Stimulated activated CD4-positive, alpha-beta T cell treated with anti-CD3 and anti-CD28 coated beads, Interleukin-15, amount 100 ng/mL, for 48 hours (primary cell): ENCODE data around the gene PLA2G4A.
"Not testable (repeated sequence)": the region's sequence is repeated elsewhere in the genome, so short reads cannot be mapped to it uniquely, and the experiment has no call there.

Source experiments
- DNase-seq, 2 donors: peaks; one replicate each; pipeline ENCODE4 v3.0.0-alpha.2; 2020; ENCODE audit warnings: low read depth in 2 of 2

PLA2G4A gene

GRCh38 chr1:186922814-186923213 lies 94.1 kb downstream of the PLA2G4A start:
- DNase-seq = not testable (repeated sequence)

- DNase-seq = no peak
Measured at GRCh38 chr1:186923486-186923885, 94.7 kb downstream of the PLA2G4A start.

DNA sequence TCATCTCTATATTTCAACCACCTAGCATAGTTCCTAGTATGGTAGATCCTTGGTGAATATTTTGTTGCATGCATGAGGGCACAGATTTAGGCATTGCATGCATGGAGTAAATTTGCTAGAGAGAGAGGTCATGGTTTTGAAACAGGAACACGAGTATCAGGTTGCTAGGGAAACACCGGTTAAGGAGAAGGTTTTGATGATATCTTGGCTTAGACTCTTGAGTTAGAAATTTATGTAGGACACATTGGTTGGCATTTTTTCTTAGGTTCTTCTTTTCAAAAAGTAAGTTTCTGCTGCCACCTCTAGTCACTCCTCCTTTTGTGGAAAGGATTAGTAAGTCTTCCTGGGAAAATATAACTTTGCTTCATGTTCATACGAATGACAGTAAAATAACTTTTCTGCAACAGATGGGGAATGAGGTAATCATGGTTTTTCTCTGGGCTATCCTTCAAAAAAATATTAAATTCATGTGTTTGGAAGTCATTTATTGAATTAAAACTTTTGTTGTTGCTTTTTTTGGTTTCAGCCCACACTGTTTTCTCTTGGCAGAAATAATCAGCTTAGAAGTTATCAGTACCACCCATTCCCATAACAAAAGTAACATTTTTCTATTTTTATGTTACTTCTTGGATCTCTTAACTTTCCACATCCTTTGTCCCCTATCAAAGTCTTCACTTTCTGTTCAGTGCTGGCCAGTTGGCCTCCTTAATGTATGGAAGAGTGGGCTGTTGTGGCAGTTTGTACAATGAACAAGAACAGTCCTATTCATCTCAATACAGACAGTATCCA lies 97.3 kb downstream of the PLA2G4A start:
- no peak for DNase-seq

GRCh38 chr1:186927884-186928283 lies 99.1 kb downstream of the PLA2G4A start:
- DNase-seq = no peak

DNA sequence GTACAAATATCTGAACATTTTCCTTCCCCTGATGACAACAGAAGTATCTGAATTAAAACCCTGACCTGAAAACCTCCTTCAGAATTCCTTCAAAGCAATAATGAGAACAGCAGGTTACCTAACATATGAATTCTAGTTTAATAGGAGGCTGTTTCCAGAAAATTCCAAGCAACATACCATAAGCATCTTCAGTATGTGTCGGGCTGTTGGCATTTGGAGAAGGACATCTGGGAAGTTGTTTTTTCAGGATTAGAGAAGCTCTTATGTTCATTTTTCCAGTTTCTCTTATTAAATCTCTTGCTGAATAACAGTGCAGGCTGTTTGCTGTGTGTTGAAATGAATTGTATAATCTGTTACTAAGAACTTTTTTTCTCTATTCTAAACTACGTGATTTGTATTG lies 101.5 kb downstream of the PLA2G4A start:
- DNase-seq = no peak

DNA sequence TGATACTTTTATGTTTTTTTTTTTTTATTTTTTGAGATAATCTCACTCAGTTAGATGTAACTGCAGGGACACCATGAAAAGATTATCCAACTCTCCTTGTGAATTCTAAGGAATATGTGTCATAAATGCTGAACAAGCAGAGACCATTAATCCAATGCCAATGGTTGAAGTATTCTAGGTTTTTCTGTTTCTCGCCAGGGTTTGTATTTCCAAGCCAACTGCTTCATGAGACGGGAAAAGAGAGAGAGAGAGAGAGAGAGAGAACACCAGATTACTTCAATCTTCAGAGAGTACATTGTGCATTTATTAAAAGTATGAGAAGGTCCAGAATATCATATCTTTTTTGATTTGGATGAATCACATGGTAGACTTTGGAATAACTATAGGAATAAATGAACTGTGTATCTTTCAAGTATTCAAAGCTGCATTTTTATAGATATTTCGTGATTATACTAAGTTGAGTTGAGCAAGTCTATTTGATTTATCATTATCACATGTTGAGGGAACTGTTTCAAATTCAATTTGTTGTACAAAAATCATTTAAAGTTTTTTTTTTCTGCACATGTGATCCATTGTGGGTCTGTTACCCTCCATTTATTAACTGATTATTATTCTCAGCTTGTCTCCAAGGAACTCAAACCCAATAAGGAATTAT lies 108.4 kb downstream of the PLA2G4A start:
- no peak for DNase-seq

GRCh38 chr1:186943891-186944686 lies 115.3 kb downstream of the PLA2G4A start:
- DNase-seq = no peak

GRCh38 chr1:186945146-186945545 lies 116.4 kb downstream of the PLA2G4A start:
- DNase-seq = no peak

DNA sequence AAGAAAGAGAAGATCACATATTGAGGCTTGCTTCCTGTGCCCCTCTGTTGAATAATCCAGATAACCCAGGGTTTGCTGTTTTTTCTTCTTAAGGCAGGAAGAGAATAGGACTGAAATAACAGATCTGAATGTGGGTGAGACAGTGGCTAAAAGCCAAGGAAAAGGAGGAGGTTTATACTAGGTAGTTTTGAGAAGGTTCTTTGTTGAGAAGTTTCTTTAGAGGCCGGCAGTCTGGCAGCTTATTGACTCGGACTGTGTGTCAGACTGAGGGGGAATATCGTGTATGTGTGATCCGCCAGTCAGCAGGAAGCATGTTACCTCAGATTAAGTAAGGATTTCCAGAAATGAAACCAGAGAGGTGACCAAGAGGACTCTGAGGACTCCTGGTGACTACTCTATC lies 119.8 kb downstream of the PLA2G4A start:
- no peak for DNase-seq

DNA sequence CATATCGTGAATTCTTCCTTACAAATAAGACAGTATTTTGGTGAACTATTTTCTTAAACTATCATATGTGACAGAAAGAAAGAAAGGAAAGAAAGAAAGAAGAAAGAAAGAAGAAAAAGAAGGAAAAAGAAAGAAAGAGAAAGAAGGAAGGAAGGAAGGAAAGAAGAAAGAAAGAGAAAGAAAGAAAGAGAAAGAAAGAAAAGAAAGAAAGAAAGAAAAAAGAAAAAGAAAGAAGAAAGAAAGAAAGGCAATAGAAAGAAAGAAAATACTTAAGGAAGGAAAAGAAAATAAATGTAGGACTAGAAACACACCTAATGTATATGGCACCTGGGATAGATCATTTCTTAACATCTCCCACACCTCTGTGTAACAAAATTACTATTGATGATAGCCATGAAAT lies 120.4 kb downstream of the PLA2G4A start:
- no peak for DNase-seq

GRCh38 chr1:186950547-186950946 lies 121.8 kb downstream of the PLA2G4A start:
- DNase-seq = no peak

DNA sequence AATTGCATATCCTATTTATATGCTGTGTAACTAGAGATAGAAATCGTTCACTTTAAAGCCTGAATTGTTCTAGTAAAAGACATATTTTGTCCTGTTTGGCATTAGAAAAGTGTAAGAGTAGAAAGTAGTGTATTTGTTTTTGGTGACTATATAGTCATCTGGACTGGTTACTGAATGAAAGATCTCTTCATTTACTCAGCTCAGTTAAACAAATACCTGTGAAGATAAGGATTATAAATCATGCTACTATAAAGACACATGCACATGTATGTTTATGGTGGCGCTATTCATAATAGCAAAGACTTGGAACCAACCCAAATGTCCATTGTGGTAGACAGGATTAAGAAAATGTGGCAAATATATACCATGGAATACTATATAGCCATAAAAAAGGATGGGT lies 125.1 kb downstream of the PLA2G4A start:
- DNase-seq = no peak

- DNase-seq = no peak
Measured at GRCh38 chr1:186957314-186957713, 128.6 kb downstream of the PLA2G4A start.

- no peak for DNase-seq
Measured at GRCh38 chr1:186958520-186958919, 129.8 kb downstream of the PLA2G4A start.

- no peak for DNase-seq
Measured at GRCh38 chr1:186960861-186961260, 132.1 kb downstream of the PLA2G4A start.

DNA sequence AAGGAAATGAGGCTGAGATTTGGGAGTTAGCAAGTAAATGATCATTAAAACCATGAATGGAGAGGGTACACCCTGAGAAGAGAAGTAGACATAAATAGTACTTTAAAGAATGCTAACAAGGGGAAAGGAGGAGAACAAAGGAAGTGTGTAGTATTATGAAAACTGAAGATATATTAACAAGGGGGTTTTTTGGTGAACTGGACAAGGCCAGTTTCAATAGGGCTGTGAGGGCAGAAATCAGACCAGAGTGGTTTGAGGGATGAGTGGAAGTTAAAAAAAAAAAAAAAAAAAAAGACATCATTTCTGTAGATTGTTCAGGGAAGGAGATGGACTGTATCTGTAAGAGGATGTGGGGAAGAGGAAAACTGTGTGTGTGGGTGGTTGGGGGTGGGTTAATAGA lies 137.1 kb downstream of the PLA2G4A start:
- no peak for DNase-seq

DNA sequence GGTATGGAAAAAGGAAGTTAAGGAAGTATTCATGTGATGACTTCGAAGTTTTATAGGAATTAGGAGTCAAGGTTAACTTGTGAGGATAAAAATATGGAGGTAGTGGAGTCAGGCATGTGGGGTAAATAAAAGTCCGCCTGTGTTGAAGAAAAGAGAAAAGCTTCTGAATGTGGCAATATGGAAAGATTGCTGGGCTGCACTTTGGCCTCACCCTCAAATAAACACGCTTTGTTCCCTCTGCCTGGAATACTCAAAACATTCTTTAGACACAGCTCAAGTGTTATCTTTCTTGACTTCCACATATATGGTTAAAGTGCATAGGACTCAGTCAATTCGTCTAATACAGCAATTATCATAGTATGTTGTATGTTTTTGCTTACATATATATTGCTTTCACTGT lies 137.7 kb downstream of the PLA2G4A start:
- DNase-seq = no peak

DNA sequence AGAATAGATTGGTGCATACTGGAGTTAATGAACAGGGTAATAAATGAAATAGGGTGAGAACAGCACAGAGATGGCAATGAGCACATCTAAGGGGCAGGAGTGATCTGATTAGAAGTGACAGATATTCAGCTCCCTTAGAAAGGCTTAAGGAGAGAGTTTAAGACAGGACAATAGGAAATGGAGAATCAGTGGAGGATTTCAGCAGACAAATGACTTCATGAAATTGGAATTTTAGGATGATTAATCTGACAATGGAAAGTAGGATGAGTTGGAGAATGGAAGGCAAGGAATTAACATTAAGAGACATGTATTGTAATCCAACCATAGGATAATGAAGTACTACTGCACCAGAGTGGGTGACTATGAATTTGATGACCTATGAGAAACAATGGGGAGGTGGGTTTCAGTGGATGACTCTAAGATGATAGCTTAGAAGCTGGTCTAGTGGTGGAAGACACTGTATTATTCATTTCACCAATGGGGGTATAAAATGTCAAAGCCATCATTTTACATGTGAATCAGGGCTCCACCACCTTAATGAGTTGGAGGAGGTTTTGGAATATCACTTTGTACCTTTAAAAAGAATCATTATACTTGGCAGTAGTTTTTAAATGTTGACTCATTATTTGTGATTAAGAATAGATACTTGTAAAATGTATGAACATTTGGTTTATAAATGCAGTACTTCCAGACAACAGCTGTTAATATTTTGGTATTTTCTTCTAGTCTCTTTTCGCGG lies 139.1 kb downstream of the PLA2G4A start:
- no peak for DNase-seq

DNA sequence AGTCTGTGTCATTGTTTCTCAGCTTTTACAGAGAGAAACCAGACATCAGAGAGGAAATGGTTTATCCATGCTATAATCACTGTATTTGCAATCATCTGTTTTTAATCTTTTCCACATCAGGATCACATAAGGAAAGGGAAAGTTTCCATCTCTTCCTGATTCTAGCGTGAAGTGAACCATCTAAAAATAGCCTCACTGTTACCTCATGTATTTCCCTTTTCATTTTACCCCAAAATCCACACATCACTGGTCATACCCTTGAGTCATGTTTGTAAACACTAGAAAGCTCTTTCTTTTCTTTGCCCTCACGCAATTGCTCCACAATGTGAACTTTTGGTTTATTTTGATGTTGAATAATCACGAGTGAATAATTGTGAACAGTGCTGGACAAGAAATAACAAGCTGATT lies 146.0 kb downstream of the PLA2G4A start:
- DNase-seq = no peak

GRCh38 chr1:186975220-186975619 lies 146.5 kb downstream of the PLA2G4A start:
- no peak for DNase-seq

- DNase-seq = no peak
Measured at GRCh38 chr1:186976700-186977099, 148.0 kb downstream of the PLA2G4A start.
